Brain microvascular endothelial cell (primary cell): ENCODE results near the gene ADISSP.

ENCODE experiments used
- DNase-seq: peaks from one replicate; pipeline ENCODE4 v3.0.0-alpha.2; 2020
- H3K27ac ChIP-seq: fragments of 250-450 bp; sonication (Bioruptor Pico); 2 replicates; pipeline ENCODE4 v1.5.1; 2020; ENCODE audit warnings: mild to moderate bottlenecking, moderate library complexity
- H3K27me3 ChIP-seq: fragments of 250-450 bp; sonication (Bioruptor Pico); replicated peaks from 2 replicates; pipeline ENCODE4 v1.5.1; 2020; ENCODE audit warnings: mild to moderate bottlenecking
- H3K36me3 ChIP-seq: fragments of 250-450 bp; sonication (Bioruptor Pico); replicated peaks from 2 replicates; pipeline ENCODE4 v1.5.1; 2020; ENCODE audit warnings: mild to moderate bottlenecking
- H3K4me3 ChIP-seq: 2 replicates; pipeline ENCODE4 v1.5.1; 2011; ENCODE audit warnings: low read depth, mild to moderate bottlenecking, control low read depth, low read length, moderate library complexity
- CTCF ChIP-seq: IDR thresholded peaks from 2 replicates; pipeline ENCODE4 v1.5.1; 2011; ENCODE audit warnings: low read depth, mild to moderate bottlenecking, moderate library complexity, low read length, control low read depth, inconsistent platforms; ENCODE audit errors: missing control alignments
- in situ Hi-C: cut with HindIII; loops from 2 replicates; pipeline ENCODE4 v1.10.0; 2017; ENCODE audit warnings: low sequenced_read_pairs, low pct_ligation_motif_present

Gene ADISSP

GRCh38 chr20:3784216-3784853 is 16.8 kb upstream of the ADISSP start:
- DNase-seq, result no peak
- no peak overlapping the region for H3K27ac ChIP-seq

GRCh38 chr20:3783511-3784195 is 16.1 kb upstream of the ADISSP start:
- DNase-seq, result no peak
- no peak overlapping the region for H3K4me3 ChIP-seq
- no peak overlapping the region for H3K27ac ChIP-seq
- H3K27me3 ChIP-seq, result peaks cover 5% of the 10 kb centered on the region
- no peak for TF ChIP-seq CTCF
- in situ Hi-C loops, result no loop called here
- H3K36me3 ChIP-seq, result no peaks in the 10 kb centered on the region

More at GRCh38 chr20:3784216-3784853, 16.8 kb upstream of the ADISSP start:
- H3K36me3 ChIP-seq, result no peaks in the 10 kb centered on the region
- H3K27me3 ChIP-seq, result peaks cover under 1% of the 10 kb centered on the region
- in situ Hi-C loops, result no loop called here
- TF ChIP-seq CTCF, result no peak
- H3K4me3 ChIP-seq, result peak overlapping the region; percentile 17

- no peaks in the 10 kb centered on the region for H3K36me3 ChIP-seq
- no peak for TF ChIP-seq CTCF
- in situ Hi-C loops, result no loop called here
- no peak for DNase-seq
- H3K27me3 ChIP-seq, result peaks cover 8% of the 10 kb centered on the region
- H3K27ac ChIP-seq, result no peak overlapping the region
- no peak overlapping the region for H3K4me3 ChIP-seq
These were observed 15.5 kb upstream of the ADISSP start for GRCh38 chr20:3783068-3783489.

- in situ Hi-C loops, result no loop called here
- H3K4me3 ChIP-seq, result no peak overlapping the region
- no peak for TF ChIP-seq CTCF
- no peaks in the 10 kb centered on the region for H3K36me3 ChIP-seq
- no peak overlapping the region for H3K27ac ChIP-seq
- peaks cover 8% of the 10 kb centered on the region for H3K27me3 ChIP-seq
- no peak for DNase-seq
These were observed 15.0 kb upstream of the ADISSP start for GRCh38 chr20:3782597-3782996.

GRCh38 chr20:3781153-3781910 is 13.8 kb upstream of the ADISSP start, which contains the start of gene SPEF1:
TSS of gene SPEF1 (minus strand) at chr20:3781448. CDS start at chr20:3781287, 161 bp downstream.
- Histone ChIP-seq H3K27ac (no peak within 1 kb of the TSS), H3K27me3 (peaks cover 8% of the 10 kb centered on the region), H3K4me3 (peak within 1 kb of the TSS; percentile 50), H3K36me3 (no peaks in the 10 kb centered on the region)
- peak; percentile 90 for DNase-seq
- in situ Hi-C loops, result no loop called here
- peak; percentile 69 for TF ChIP-seq CTCF
